ENCODE data around the gene BFSP1.

- TF ChIP-seq NFIC (IDR thresholded peaks at IDR 0.05; ENCODE audit: borderline replicate concordance): no peak
- TF ChIP-seq RAD21 (IDR thresholded peaks at IDR 0.05; ENCODE audit: low read length): no peak
- TF ChIP-seq, protein P1, sequence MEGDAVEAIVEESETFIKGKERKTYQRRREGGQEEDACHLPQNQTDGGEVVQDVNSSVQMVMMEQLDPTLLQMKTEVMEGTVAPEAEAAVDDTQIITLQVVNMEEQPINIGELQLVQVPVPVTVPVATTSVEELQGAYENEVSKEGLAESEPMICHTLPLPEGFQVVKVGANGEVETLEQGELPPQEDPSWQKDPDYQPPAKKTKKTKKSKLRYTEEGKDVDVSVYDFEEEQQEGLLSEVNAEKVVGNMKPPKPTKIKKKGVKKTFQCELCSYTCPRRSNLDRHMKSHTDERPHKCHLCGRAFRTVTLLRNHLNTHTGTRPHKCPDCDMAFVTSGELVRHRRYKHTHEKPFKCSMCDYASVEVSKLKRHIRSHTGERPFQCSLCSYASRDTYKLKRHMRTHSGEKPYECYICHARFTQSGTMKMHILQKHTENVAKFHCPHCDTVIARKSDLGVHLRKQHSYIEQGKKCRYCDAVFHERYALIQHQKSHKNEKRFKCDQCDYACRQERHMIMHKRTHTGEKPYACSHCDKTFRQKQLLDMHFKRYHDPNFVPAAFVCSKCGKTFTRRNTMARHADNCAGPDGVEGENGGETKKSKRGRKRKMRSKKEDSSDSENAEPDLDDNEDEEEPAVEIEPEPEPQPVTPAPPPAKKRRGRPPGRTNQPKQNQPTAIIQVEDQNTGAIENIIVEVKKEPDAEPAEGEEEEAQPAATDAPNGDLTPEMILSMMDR (IDR thresholded peaks at IDR 0.05): no peak
- TF ChIP-seq, protein P2, sequence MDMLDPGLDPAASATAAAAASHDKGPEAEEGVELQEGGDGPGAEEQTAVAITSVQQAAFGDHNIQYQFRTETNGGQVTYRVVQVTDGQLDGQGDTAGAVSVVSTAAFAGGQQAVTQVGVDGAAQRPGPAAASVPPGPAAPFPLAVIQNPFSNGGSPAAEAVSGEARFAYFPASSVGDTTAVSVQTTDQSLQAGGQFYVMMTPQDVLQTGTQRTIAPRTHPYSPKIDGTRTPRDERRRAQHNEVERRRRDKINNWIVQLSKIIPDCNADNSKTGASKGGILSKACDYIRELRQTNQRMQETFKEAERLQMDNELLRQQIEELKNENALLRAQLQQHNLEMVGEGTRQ (IDR thresholded peaks at IDR 0.05; ENCODE audit: borderline replicate concordance, low read depth, low read length): peak; percentile 54; the same call in 1 of the 2 replicates
- no peak for TF ChIP-seq POLR2AphosphoS5 (IDR thresholded peaks at IDR 0.05; ENCODE audit: low read depth, low read length)
- no peak for TF ChIP-seq JUND (IDR thresholded peaks at IDR 0.05)
These were observed 5.5 kb downstream of the BFSP1 start for GRCh38 chr20:17525650-17526049.

Data from SK-N-SH (cell line).